IMR-90 (cell line): ENCODE results near the gene HMGCL. TPM values are rescaled to one million over a fixed set of nuclear protein-coding genes. Genes with fewer than 3 reads are reported as not detected.

Experiments
- ATAC-seq: fragments of 200-7000 bp; cut with Tn5 transposase; 2 replicates; pipeline ENCODE4 v1.9.1; 2020; ENCODE audit warnings: low read depth, mild to moderate bottlenecking, moderate library complexity
- BruUV-seq: library from RNA; stranded (reverse); fragments of 400-500 nt; replicated peaks from 2 replicates; lab custom pipeline; 2021; lab: Mats Ljungman, UMichigan
- CTCF ChIA-PET: fragments of 300-600 bp; formaldehyde crosslinking; extraction: SDS; loops from one replicate; lab custom pipeline; 2021; ENCODE audit warnings: antibody characterized with exemption; lab: Yijun Ruan, JAX
- POLR2A ChIA-PET: fragments of 300-600 bp; sonication (Branson Sonifier 250); formaldehyde crosslinking; loops from one replicate; lab custom pipeline; 2022; ENCODE audit warnings: antibody characterized with exemption; ENCODE audit not compliant: unreplicated experiment; lab: Charles Lee
- DNase-seq: peaks from one replicate; pipeline ENCODE4 v3.0.0; 2013
- H2AFZ ChIP-seq: replicated peaks from 2 replicates; pipeline ENCODE3; 2013; ENCODE audit warnings: low read length, mild to moderate bottlenecking; ENCODE audit not compliant: poor library complexity
- H2AK5ac ChIP-seq: 2 replicates; pipeline ENCODE4 v1.6.1; 2013; ENCODE audit warnings: low read depth, low read length, inconsistent platforms
- H2AK9ac ChIP-seq: replicated peaks from 2 replicates; pipeline ENCODE3; 2013; ENCODE audit warnings: mild to moderate bottlenecking, low read depth, low read length, moderate library complexity; ENCODE audit not compliant: poor library complexity
- H2BK120ac ChIP-seq: 2 replicates; pipeline ENCODE4 v1.6.1; 2013; ENCODE audit warnings: low read depth, low read length, inconsistent platforms
- H2BK15ac ChIP-seq: 3 replicates; pipeline ENCODE4 v1.6.1; 2013; ENCODE audit warnings: low read depth, low read length, inconsistent platforms
- H2BK20ac ChIP-seq: 2 replicates; pipeline ENCODE4 v1.6.1; 2013; ENCODE audit warnings: low read depth, mild to moderate bottlenecking, inconsistent platforms, low read length, moderate library complexity
- H2BK5ac ChIP-seq: 2 replicates; pipeline ENCODE4 v1.6.1; 2013; ENCODE audit warnings: mild to moderate bottlenecking, low read depth, low read length, inconsistent platforms; ENCODE audit not compliant: poor library complexity, severe bottlenecking
- H3K14ac ChIP-seq: replicated peaks from 2 replicates; pipeline ENCODE4 v1.6.1; 2013; ENCODE audit warnings: low read depth, low read length, inconsistent platforms
- H3K18ac ChIP-seq: 2 replicates; pipeline ENCODE4 v1.6.1; 2013; ENCODE audit warnings: low read depth, low read length, control low read depth
- H3K23ac ChIP-seq: 2 replicates; pipeline ENCODE4 v1.6.1; 2013; ENCODE audit warnings: low read depth, low read length, inconsistent platforms
- H3K27ac ChIP-seq: 2 replicates; pipeline ENCODE4 v1.5.1; 2013; ENCODE audit warnings: mild to moderate bottlenecking, control low read depth, low read length; ENCODE audit not compliant: insufficient read depth
- H3K27me3 ChIP-seq: 2 replicates; pipeline ENCODE4 v1.6.1; 2013; ENCODE audit warnings: low read length; ENCODE audit not compliant: control insufficient read depth, insufficient read depth
- H3K36me3 ChIP-seq: 2 replicates; pipeline ENCODE4 v1.6.1; 2013; ENCODE audit warnings: low read length, mixed read lengths; ENCODE audit not compliant: control insufficient read depth, insufficient read depth
- H3K4ac ChIP-seq: 2 replicates; pipeline ENCODE4 v1.6.1; 2013; ENCODE audit warnings: low read depth, low read length, inconsistent platforms
- H3K4me1 ChIP-seq: 2 replicates; pipeline ENCODE4 v1.6.1; 2013; ENCODE audit warnings: low read length, mixed read lengths; ENCODE audit not compliant: control insufficient read depth, insufficient read depth
- H3K4me2 ChIP-seq: 2 replicates; pipeline ENCODE4 v1.6.1; 2013; ENCODE audit warnings: low read depth, mild to moderate bottlenecking, control low read depth, low read length, moderate library complexity
- H3K4me3 ChIP-seq: 2 replicates; pipeline ENCODE4 v1.5.1; 2013; ENCODE audit warnings: low read depth, mild to moderate bottlenecking, control low read depth, low read length, moderate library complexity; ENCODE audit not compliant: insufficient read depth
- H3K56ac ChIP-seq: 2 replicates; pipeline ENCODE4 v1.6.1; 2013; ENCODE audit warnings: low read length, inconsistent platforms; ENCODE audit not compliant: insufficient read depth; ENCODE audit errors: extremely low read depth
- H3K79me1 ChIP-seq, 2 experiments: 2 replicates each; pipeline ENCODE4 v1.6.1; 2013; ENCODE audit warnings: low read length in 2 of 2, inconsistent platforms in 1 of 2, low read depth in 1 of 2
- H3K9ac ChIP-seq: 2 replicates; pipeline ENCODE4 v1.6.1; 2013; ENCODE audit warnings: low read depth, low read length, control low read depth
- H3K9me1 ChIP-seq: 2 replicates; pipeline ENCODE4 v1.6.1; 2013; ENCODE audit warnings: low read length, inconsistent platforms; ENCODE audit not compliant: insufficient read depth
- H3K9me3 ChIP-seq: 2 replicates; pipeline ENCODE4 v1.6.1; 2013; ENCODE audit warnings: low read length; ENCODE audit not compliant: control insufficient read depth, insufficient read depth
- H4K20me1 ChIP-seq: 2 replicates; pipeline ENCODE4 v1.6.1; 2013; ENCODE audit warnings: low read length, inconsistent platforms; ENCODE audit not compliant: insufficient read depth
- H4K5ac ChIP-seq: 2 replicates; pipeline ENCODE4 v1.6.1; 2013; ENCODE audit warnings: mild to moderate bottlenecking, low read depth, low read length, control low read depth
- H4K8ac ChIP-seq, 2 experiments: 2 replicates each; pipeline ENCODE4 v1.6.1; 2013; ENCODE audit warnings: low read depth in 2 of 2, low read length in 2 of 2, control low read depth in 1 of 2, inconsistent platforms in 1 of 2
- H4K91ac ChIP-seq: 2 replicates; pipeline ENCODE4 v1.6.1; 2013; ENCODE audit warnings: low read depth, low read length, inconsistent platforms; ENCODE audit not compliant: insufficient read depth
- ELK1 ChIP-seq: fragments of 150-350 bp; IDR thresholded peaks from 2 replicates; pipeline ENCODE4 v1.6.1; 2016; ENCODE audit warnings: low read depth, mild to moderate bottlenecking, low read length, moderate library complexity, borderline replicate concordance
- FOS ChIP-seq: fragments of 150-350 bp; IDR thresholded peaks from 2 replicates; pipeline ENCODE4 v1.6.1; 2016; ENCODE audit warnings: low read depth, low read length
- MXI1 ChIP-seq: IDR thresholded peaks from 2 replicates; pipeline ENCODE4 v1.6.1; 2012; ENCODE audit warnings: low read depth, mild to moderate bottlenecking, low read length, moderate library complexity, borderline replicate concordance
- SMC3 ChIP-seq: fragments of 150-350 bp; IDR thresholded peaks from 2 replicates; pipeline ENCODE4 v1.6.1; 2016; ENCODE audit warnings: low read depth, mild to moderate bottlenecking, antibody characterized with exemption, low read length, moderate library complexity
- WGBS, 2 experiments: methylation state at CpG; one replicate each; pipeline versions ENCODE4 v1.1.5 to v1.1.7; 2013; ENCODE audit warnings: missing lambda C conversion rate in 2 of 2; ENCODE audit not compliant: insufficient read length in 1 of 2; ENCODE audit errors: extremely low coverage in 2 of 2; 5-methylcytosine and 5-hydroxymethylcytosine counted together
- dilution Hi-C: fragments of 300-500 bp; cut with HindIII; formaldehyde crosslinking; loops from one replicate; pipeline ENCODE4 v1.14.3; 2018; ENCODE audit warnings: low sequenced_read_pairs; ENCODE audit not compliant: unreplicated experiment
- in situ Hi-C: fragments of 300-500 bp; cut with MboI; formaldehyde crosslinking; loops from 3 replicates; pipeline ENCODE4 v1.14.3; 2019; ENCODE audit warnings: low sequenced_read_pairs, inconsistent platforms, mixed read lengths
- intact Hi-C: fragments of 100-400 bp; cut with micrococcal nuclease; formaldehyde crosslinking; loops from 2 replicates; pipeline ENCODE4 v1.10.0; 2022
- polyA plus RNA-seq, 3 experiments: library from polyadenylated mRNA; depleted of rRNA; stranded (reverse); fragments of >200 nt; gene quantifications; 2 replicates each; pipeline ENCODE4 v1.2.3, GENCODE V29; 2012; ENCODE audit warnings: low replicate concordance in 1 of 3
- total RNA-seq: library from RNA; depleted of rRNA; stranded (reverse); fragments of >200 nt; gene quantifications from 2 replicates; pipeline ENCODE4 v1.2.3, GENCODE V29; 2012

HMGCL gene
- total and polyA plus RNA-seq, 2 of the 4 experiments (the other 2 are of a cell fraction): 30.6 to 33.5 TPM

DNA sequence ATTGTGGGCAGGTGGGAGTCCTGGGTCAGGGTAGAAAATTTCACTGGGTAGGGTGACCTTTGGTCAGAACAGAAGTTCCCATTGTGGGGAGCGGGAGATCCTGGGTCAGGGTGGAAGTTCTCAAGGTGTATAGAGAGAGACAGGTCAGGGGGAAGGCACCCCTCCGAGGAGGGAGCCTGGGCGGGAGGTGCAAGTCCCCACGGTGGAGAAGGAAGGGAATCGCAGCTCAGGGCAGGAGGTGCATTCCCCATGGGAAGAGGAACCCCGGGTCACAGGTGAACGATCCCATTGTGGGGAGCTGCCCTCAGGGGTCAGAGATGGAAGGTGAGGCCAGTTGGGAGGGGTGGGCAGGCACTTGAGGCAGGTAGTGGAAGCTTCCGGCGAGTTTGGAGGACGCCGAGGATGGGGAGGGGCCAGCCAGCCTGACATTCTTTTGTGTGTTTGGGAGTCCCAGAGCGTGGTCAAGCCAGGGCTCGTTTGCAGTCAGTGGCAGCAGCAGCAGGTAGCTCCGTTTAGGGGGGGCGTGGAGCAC, 33.6 kb downstream of the HMGCL start:
- peak overlapping the region; percentile 100 for H2AK9ac ChIP-seq
- H3K27me3 ChIP-seq: no peaks in the 10 kb centered on the region
- peak overlapping the region; percentile 80 for H3K9ac ChIP-seq
- ATAC-seq: peak; percentile 18; the same call in 1 of the 2 replicates
- peak overlapping the region; percentile 71; the same call in 1 of the 2 replicates for H3K56ac ChIP-seq
- peak overlapping the region; percentile 92 for H2AFZ ChIP-seq
- H3K4me3 ChIP-seq: peak overlapping the region; percentile 95
- no peak for DNase-seq
- dilution Hi-C loops: no loop called here
- H4K8ac ChIP-seq: peak overlapping the region; percentile 17 to 75; a peak in 3 of 4 replicates
- peak overlapping the region; percentile 54 for H4K91ac ChIP-seq
- peaks cover 13 to 43% of the 10 kb centered on the region in 2 experiments; a peak in 3 of 4 replicates for H3K79me1 ChIP-seq
- H3K4ac ChIP-seq: peak overlapping the region; percentile 85
- intact Hi-C loops: no loop called here
- POLR2A ChIA-PET: interaction anchor here (0.9 kb wide), 1 partner anchor 14 kb away, joined by 7 read pairs; no protein-coding TSS in a partner anchor
- peak overlapping the region; percentile 10; the same call in 1 of the 2 replicates for H2BK120ac ChIP-seq
- H3K4me2 ChIP-seq: peak overlapping the region; percentile 97
- peaks cover 14% of the 10 kb centered on the region for H3K4me1 ChIP-seq
- peak overlapping the region; percentile 70 for H3K27ac ChIP-seq
- H2AK5ac ChIP-seq: peak overlapping the region; percentile 86
- TF ChIP-seq ELK1 (no peak), FOS (no peak), SMC3 (no peak), MXI1 (0 out of 2 replicates have a peak, but pooled peaks have one; percentile 11)
- H2BK15ac ChIP-seq: no peak overlapping the region
- peak overlapping the region; percentile 94 for H3K14ac ChIP-seq
- H2BK20ac ChIP-seq: no peak overlapping the region
- peaks cover 13% of the 10 kb centered on the region; the same call in 1 of the 2 replicates for H4K20me1 ChIP-seq
- H4K5ac ChIP-seq: peak overlapping the region; percentile 71
- H3K9me3 ChIP-seq: no peaks in the 10 kb centered on the region
- H3K9me1 ChIP-seq: peaks cover 9% of the 10 kb centered on the region
- BruUV-seq: no TSS peak
- H3K18ac ChIP-seq: no peak overlapping the region
- in situ Hi-C loops: no loop called here
- peaks cover 25% of the 10 kb centered on the region for H3K36me3 ChIP-seq
- WGBS, 2 experiments: 0% methylated on average over 5 of the region's 15 CpGs; no CpG with 5 or more reads in 1 of the 2 experiments
- peak overlapping the region; percentile 76; the same call in 1 of the 2 replicates for H3K23ac ChIP-seq
- H2BK5ac ChIP-seq: peak overlapping the region; percentile 33
- CTCF ChIA-PET: interaction anchor here (1.0 kb wide), 3 partner anchors 11 to 20 kb away, joined by 3 to 6 read pairs (median 3); no protein-coding TSS in a partner anchor
